ENCODE measurements around the gene GFY.

The GFY gene

DNA sequence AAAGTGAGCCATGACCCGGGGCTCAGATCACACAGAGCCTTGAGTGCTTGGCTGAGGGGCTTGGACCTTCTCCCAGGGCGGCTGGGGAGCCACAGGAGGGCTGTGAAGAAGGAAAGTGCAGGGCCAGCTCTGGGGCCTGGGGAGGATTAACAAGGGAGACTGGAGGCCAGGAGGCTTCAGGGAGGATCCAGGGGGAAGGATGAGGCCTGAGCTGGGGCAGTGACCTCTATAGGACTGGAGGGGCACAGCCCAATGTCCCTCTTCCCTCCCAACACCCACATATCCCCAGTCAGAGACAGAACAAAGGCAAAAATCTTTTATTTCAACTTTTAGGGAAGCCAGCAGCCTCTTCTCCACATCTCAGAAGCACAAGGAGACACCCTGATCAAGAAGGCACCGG lies 20.8 kb downstream of the GFY start:
- WGBS (ENCODE audit: extremely low coverage, insufficient coverage, low lambda C conversion rate), result no CpG with 5 or more reads among the region's 3 CpGs
- no peak overlapping the region for H2BK120ac ChIP-seq (ENCODE audit: low read depth, low read length)

GRCh38 chr19:49447485-49448431 lies 22.6 kb downstream of the GFY start:
- Histone ChIP-seq H3K23ac (ENCODE audit: low read length) (no peak overlapping the region), H3K18ac (ENCODE audit: low read length) (no peak overlapping the region), H2BK120ac (ENCODE audit: low read depth, low read length) (no peak overlapping the region), H3K27ac (ENCODE audit: low read depth, low read length) (no peak overlapping the region), H3K79me1 (ENCODE audit: low read length) (peaks cover 8% of the 10 kb centered on the region), H3K4me3 (ENCODE audit: low read length) (no peak overlapping the region), H2AK5ac (ENCODE audit: low read length) (no peak overlapping the region), H3K36me3 (ENCODE audit: control insufficient read depth, insufficient read depth, low read length) (peaks cover 5% of the 10 kb centered on the region), H3K9ac (ENCODE audit: low read length) (no peak overlapping the region), H3K56ac (ENCODE audit: low read length) (no peak overlapping the region), H3K79me2 (ENCODE audit: control insufficient read depth, insufficient read depth, low read length) (peaks cover 6% of the 10 kb centered on the region), H2BK15ac (replicated peaks; ENCODE audit: low read depth) (no peak overlapping the region), H2BK5ac (ENCODE audit: low read length) (no peak overlapping the region), H3K4ac (ENCODE audit: low read depth, low read length) (no peak overlapping the region), H3K4me2 (ENCODE audit: low read length) (no peak overlapping the region), H4K5ac (ENCODE audit: low read length) (no peak overlapping the region), H3K4me1 (ENCODE audit: control insufficient read depth, low read depth, low read length) (no peaks in the 10 kb centered on the region), H4K8ac (ENCODE audit: low read depth, low read length) (no peak overlapping the region), H3K27me3 (ENCODE audit: insufficient read depth, low read length, poor library complexity) (no peaks in the 10 kb centered on the region)
- no CpG with 5 or more reads among the region's 32 CpGs for WGBS (ENCODE audit: extremely low coverage, insufficient coverage, low lambda C conversion rate)
- peak; percentile 68 for DNase-seq

More for the DNA sequence above, 20.8 kb downstream of the GFY start:
- H4K5ac ChIP-seq (ENCODE audit: low read length), result no peak overlapping the region
- H3K79me2 ChIP-seq (ENCODE audit: control insufficient read depth, insufficient read depth, low read length), result peaks cover 6% of the 10 kb centered on the region
- H3K23ac ChIP-seq (ENCODE audit: low read length), result no peak overlapping the region
- H3K56ac ChIP-seq (ENCODE audit: low read length), result no peak overlapping the region
- peaks cover 7% of the 10 kb centered on the region for H3K27me3 ChIP-seq (ENCODE audit: insufficient read depth, low read length, poor library complexity)
- H3K4me3 ChIP-seq (ENCODE audit: low read length), result no peak overlapping the region
- no peak overlapping the region for H3K4ac ChIP-seq (ENCODE audit: low read depth, low read length)
- no peak overlapping the region for H3K4me2 ChIP-seq (ENCODE audit: low read length)
- H2BK15ac ChIP-seq (replicated peaks; ENCODE audit: low read depth), result no peak overlapping the region
- no peak overlapping the region for H2BK5ac ChIP-seq (ENCODE audit: low read length)
- no peak overlapping the region for H3K9ac ChIP-seq (ENCODE audit: low read length)
- H3K27ac ChIP-seq (ENCODE audit: low read depth, low read length), result no peak overlapping the region
- H3K4me1 ChIP-seq (ENCODE audit: control insufficient read depth, low read depth, low read length), result peaks cover 2% of the 10 kb centered on the region
- H3K18ac ChIP-seq (ENCODE audit: low read length), result no peak overlapping the region
- peaks cover 5% of the 10 kb centered on the region for H3K36me3 ChIP-seq (ENCODE audit: control insufficient read depth, insufficient read depth, low read length)
- no peak for DNase-seq
- H4K8ac ChIP-seq (ENCODE audit: low read depth, low read length), result no peak overlapping the region
- peaks cover 8% of the 10 kb centered on the region for H3K79me1 ChIP-seq (ENCODE audit: low read length)
- H2AK5ac ChIP-seq (ENCODE audit: low read length), result no peak overlapping the region

DNA sequence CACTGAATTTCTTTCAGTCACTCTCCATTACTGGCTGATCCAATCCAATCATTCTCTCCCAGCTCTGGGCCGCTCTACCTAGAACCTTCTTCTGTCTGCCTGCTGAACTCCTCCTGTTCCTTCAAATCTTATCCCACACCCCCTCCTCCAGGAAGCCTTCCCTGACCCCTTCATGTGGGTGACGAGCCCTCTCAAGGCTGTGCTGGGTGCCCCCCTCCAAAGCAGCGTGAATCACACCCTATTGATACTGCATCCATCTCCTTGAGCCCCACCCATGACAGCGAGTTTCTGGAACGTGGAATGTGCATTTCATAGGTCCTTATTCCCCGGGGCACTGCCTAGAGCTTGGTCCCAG lies 23.2 kb downstream of the GFY start:
- Histone ChIP-seq H3K4me2 (ENCODE audit: low read length) (no peak overlapping the region), H3K18ac (ENCODE audit: low read length) (no peak overlapping the region), H3K4me1 (ENCODE audit: control insufficient read depth, low read depth, low read length) (no peaks in the 10 kb centered on the region), H3K79me2 (ENCODE audit: control insufficient read depth, insufficient read depth, low read length) (peaks cover 6% of the 10 kb centered on the region), H4K5ac (ENCODE audit: low read length) (no peak overlapping the region), H2BK15ac (replicated peaks; ENCODE audit: low read depth) (no peak overlapping the region), H3K27me3 (ENCODE audit: insufficient read depth, low read length, poor library complexity) (no peaks in the 10 kb centered on the region), H2BK120ac (ENCODE audit: low read depth, low read length) (no peak overlapping the region), H3K4ac (ENCODE audit: low read depth, low read length) (no peak overlapping the region), H4K8ac (ENCODE audit: low read depth, low read length) (no peak overlapping the region), H2AK5ac (ENCODE audit: low read length) (no peak overlapping the region), H3K56ac (ENCODE audit: low read length) (no peak overlapping the region), H3K27ac (ENCODE audit: low read depth, low read length) (no peak overlapping the region), H3K79me1 (ENCODE audit: low read length) (peaks cover 8% of the 10 kb centered on the region), H3K4me3 (ENCODE audit: low read length) (no peak overlapping the region), H3K23ac (ENCODE audit: low read length) (no peak overlapping the region), H2BK5ac (ENCODE audit: low read length) (no peak overlapping the region), H3K36me3 (ENCODE audit: control insufficient read depth, insufficient read depth, low read length) (peaks cover 5% of the 10 kb centered on the region), H3K9ac (ENCODE audit: low read length) (no peak overlapping the region)
- no peak for DNase-seq
- WGBS (ENCODE audit: extremely low coverage, insufficient coverage, low lambda C conversion rate), result no CpG with 5 or more reads among the region's 6 CpGs

DNA sequence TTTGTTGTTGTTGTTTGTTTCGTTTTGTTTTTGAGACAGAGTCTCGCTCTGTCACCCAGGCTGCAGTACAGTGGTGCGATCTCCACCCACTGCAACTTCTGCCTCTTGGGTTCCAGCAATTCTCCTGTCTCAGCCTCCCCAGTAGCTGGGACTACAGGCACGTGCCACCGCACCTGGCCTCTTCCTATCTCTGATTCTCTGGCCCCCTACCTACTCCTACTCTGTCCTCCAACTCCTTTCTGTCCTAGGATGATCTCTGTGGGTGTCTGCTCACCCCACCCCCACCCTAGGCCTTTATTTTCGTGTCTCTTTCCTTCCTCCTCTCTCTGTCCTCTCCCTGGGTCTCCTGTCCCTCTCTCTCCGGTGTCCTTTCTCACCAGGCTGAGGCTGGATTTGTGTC lies 25.2 kb downstream of the GFY start:
- Histone ChIP-seq H3K4ac (ENCODE audit: low read depth, low read length) (no peak overlapping the region), H3K4me2 (ENCODE audit: low read length) (peak overlapping the region; percentile 4), H3K36me3 (ENCODE audit: control insufficient read depth, insufficient read depth, low read length) (peaks cover 5% of the 10 kb centered on the region), H3K79me2 (ENCODE audit: control insufficient read depth, insufficient read depth, low read length) (peaks cover 6% of the 10 kb centered on the region), H3K27me3 (ENCODE audit: insufficient read depth, low read length, poor library complexity) (no peaks in the 10 kb centered on the region), H2AK5ac (ENCODE audit: low read length) (no peak overlapping the region), H3K56ac (ENCODE audit: low read length) (no peak overlapping the region), H3K9ac (ENCODE audit: low read length) (peak overlapping the region; percentile 23), H3K4me1 (ENCODE audit: control insufficient read depth, low read depth, low read length) (no peaks in the 10 kb centered on the region), H4K8ac (ENCODE audit: low read depth, low read length) (no peak overlapping the region), H3K4me3 (ENCODE audit: low read length) (no peak overlapping the region), H4K5ac (ENCODE audit: low read length) (no peak overlapping the region), H3K27ac (ENCODE audit: low read depth, low read length) (no peak overlapping the region), H2BK15ac (replicated peaks; ENCODE audit: low read depth) (no peak overlapping the region), H3K23ac (ENCODE audit: low read length) (no peak overlapping the region), H3K79me1 (ENCODE audit: low read length) (peaks cover 11% of the 10 kb centered on the region), H2BK120ac (ENCODE audit: low read depth, low read length) (no peak overlapping the region), H2BK5ac (ENCODE audit: low read length) (no peak overlapping the region), H3K18ac (ENCODE audit: low read length) (no peak overlapping the region)
- no peak for DNase-seq
- no CpG with 5 or more reads among the region's 7 CpGs for WGBS (ENCODE audit: extremely low coverage, insufficient coverage, low lambda C conversion rate)

GRCh38 chr19:49451430-49452181 lies 26.4 kb downstream of the GFY start, which contains the start of gene PIH1D1:
Gene PIH1D1 (minus strand): TSS chr19:49451814. CDS start chr19:49451574, 240 bp downstream.
- H2AK5ac ChIP-seq (ENCODE audit: low read length), result no peak within 1 kb of the TSS
- no peak within 1 kb of the TSS for H2BK5ac ChIP-seq (ENCODE audit: low read length)
- no peak within 1 kb of the TSS for H3K23ac ChIP-seq (ENCODE audit: low read length)
- H2BK120ac ChIP-seq (ENCODE audit: low read depth, low read length), result no peak within 1 kb of the TSS
- peak within 1 kb of the TSS; percentile 69 for H3K4me2 ChIP-seq (ENCODE audit: low read length)
- peaks cover 11% of the 10 kb centered on the region for H3K79me1 ChIP-seq (ENCODE audit: low read length)
- no peak within 1 kb of the TSS for H4K5ac ChIP-seq (ENCODE audit: low read length)
- no CpG with 5 or more reads among the region's 42 CpGs for WGBS (ENCODE audit: extremely low coverage, insufficient coverage, low lambda C conversion rate)
- peak within 1 kb of the TSS; percentile 98 for H3K27ac ChIP-seq (ENCODE audit: low read depth, low read length)
- no peak within 1 kb of the TSS for H2BK15ac ChIP-seq (replicated peaks; ENCODE audit: low read depth)
- H3K18ac ChIP-seq (ENCODE audit: low read length), result peak within 1 kb of the TSS; percentile 29
- no peaks in the 10 kb centered on the region for H3K4me1 ChIP-seq (ENCODE audit: control insufficient read depth, low read depth, low read length)
- H3K56ac ChIP-seq (ENCODE audit: low read length), result peak within 1 kb of the TSS; percentile 88
- peaks cover 6% of the 10 kb centered on the region for H3K79me2 ChIP-seq (ENCODE audit: control insufficient read depth, insufficient read depth, low read length)
- DNase-seq, result peak; percentile 100
- H3K27me3 ChIP-seq (ENCODE audit: insufficient read depth, low read length, poor library complexity), result no peaks in the 10 kb centered on the region
- peak within 1 kb of the TSS; percentile 91 for H3K9ac ChIP-seq (ENCODE audit: low read length)
- peak within 1 kb of the TSS; percentile 76 for H3K4ac ChIP-seq (ENCODE audit: low read depth, low read length)
- H4K8ac ChIP-seq (ENCODE audit: low read depth, low read length), result no peak within 1 kb of the TSS
- peaks cover 5% of the 10 kb centered on the region for H3K36me3 ChIP-seq (ENCODE audit: control insufficient read depth, insufficient read depth, low read length)
- H3K4me3 ChIP-seq (ENCODE audit: low read length), result peak within 1 kb of the TSS; percentile 78
